Stimulated activated CD4-positive, alpha-beta T cell treated with anti-CD3 and anti-CD28 coated beads, Interleukin-2, amount 100 ng/mL, for 24 hours (primary cell): ENCODE results near the gene NCK1.
"Not testable (repeated sequence)": the region's sequence is repeated elsewhere in the genome, so short reads cannot be mapped to it uniquely, and the experiment has no call there.

Experiments
- DNase-seq, 2 donors: peaks; one replicate each; pipeline ENCODE4 v3.0.0-alpha.2; 2020

Gene NCK1

GRCh38 chr3:136949708-136950107 lies 87.7 kb downstream of the NCK1 start:
- DNase-seq: no peak

DNA sequence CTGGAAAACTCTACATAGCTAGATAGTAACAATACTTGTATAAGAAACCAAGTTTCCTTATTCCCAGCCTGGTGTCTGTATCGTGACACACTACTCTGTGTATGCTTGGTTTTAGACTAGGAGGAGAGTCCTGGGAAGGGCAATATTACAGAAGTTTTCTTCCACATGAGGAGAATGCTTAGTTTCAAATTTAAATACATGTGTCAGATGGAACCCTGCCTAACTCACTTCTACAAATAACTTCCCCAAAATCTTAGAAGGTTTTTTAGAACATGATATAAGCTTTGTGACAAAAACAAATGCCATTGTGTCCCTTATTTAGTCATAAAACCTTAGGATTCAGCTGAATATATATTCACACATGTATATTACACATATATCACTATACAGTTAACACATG lies 88.6 kb downstream of the NCK1 start:
- DNase-seq: no peak

DNA sequence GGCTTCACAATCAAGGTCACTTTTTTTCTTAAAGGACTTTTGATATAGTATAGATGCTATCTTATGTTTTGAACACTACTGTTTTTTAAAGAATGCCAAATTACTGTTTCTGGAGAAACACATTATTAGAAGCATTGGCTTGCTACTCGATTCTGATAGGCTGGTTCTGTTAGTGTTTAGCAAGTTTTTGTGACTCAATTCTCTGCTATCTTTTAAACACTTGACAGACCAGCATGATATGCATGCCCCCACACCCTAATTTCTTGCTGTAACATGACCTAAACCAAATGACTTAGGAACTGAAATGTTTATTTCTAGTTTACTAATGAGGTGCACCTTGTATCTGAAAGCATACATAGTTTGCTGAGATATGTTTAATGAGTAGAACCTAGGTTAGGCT lies 90.3 kb downstream of the NCK1 start:
- no peak for DNase-seq

DNA sequence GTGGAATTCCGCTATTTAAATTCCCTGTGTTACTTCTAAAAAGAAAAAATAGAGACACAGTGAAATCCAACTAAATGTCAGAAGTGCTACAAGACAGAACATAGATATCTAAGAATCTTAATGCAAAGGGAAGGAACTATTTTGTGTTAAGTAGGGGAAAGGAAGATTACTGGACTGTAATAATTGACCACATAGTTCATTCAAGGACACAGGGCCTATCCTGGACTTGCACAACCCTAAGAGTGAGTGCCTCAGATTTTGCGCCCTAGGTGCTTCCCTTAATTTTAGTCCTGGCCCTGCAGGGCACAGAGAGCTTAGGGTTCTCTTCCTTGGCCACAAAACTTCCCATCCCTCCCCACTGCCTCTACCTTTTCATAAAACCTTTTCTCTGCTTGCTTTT lies 92.2 kb downstream of the NCK1 start:
- no peak for DNase-seq

DNA sequence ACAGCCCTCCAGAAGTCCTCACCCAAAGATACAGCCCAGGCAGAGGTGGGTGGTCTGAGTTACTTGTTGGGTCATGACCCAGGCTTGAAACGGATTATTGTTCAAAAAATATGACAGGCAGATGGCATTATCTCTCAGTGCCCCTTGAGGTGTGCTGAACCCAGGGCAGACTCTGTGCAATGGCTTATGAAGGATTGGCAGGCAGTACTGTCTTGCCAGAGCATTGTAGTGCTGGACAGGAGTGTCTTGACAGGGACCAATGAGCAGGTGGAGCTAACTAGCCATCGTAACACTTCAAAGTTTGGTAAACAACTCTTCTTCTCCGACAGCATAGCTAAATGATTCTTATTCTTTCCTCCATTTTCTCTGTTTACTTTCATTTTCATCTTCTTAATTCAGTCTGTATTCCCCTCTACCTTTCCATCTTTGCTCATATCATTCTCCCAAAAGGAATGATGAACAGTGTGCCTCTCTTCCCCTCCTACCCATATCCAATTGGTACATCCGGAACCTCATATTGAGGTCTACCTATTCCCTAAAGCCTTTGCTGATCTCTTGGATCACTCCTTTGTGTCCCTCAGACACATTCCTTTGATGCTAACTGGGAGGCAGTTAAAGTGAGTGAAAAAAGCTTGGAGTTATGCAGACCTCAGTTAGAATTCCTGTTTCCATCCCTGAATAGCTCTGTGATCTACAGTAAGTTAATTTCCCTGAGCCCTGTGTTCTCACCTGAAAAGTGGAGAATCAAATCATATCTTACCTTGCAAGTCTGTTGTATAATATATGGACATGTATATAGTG lies 93.2 kb downstream of the NCK1 start:
- no peak for DNase-seq

- no peak for DNase-seq
These were observed 93.8 kb downstream of the NCK1 start for GRCh38 chr3:136955813-136956212.

DNA sequence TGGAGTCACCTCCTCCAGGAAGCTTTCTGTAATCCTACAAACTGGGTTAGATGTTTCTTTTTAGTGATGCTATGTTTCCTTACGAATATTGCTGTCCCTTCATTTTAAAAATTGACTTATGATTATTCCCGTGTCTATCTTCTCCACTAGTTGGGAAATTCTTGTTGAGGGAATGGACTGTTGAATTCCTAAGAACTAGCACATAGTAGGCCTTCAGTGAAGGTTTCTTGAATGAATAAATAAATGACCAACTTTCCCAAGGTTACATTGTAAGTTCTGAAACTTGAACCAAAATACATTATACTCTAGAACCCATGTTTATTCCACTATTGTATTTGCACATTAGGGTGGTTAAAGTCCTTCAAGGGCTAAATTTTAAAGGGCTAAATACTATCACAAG lies 95.0 kb downstream of the NCK1 start:
- no peak for DNase-seq

- no peak for DNase-seq
These were observed 95.8 kb downstream of the NCK1 start, which contains the start of gene IL20RB for GRCh38 chr3:136957751-136958288. Gene IL20RB, plus strand, starts transcription at chr3:136957983. Its CDS starts 131 bp downstream, at chr3:136958114.

GRCh38 chr3:136958939-136959338 lies 96.9 kb downstream of the NCK1 start:
- DNase-seq: no peak

DNA sequence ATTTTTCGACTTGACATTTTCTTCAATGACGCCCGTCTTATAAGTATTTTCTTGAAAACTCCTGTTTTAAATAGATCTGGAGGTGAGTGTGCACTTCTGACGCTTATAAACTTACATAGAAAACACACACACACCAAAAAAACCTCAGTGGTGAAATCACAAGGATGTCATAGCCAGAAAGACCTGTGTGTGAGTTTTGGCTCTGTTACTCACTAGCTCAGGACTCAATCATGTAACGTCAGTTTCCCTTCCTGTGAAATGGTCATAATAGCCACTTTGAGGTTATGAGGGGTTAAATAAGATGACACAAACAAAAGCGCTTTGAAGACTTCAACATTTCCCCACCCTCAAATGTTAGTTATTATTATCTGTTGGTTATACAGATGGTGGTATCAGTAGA lies 97.6 kb downstream of the NCK1 start:
- no peak for DNase-seq

DNA sequence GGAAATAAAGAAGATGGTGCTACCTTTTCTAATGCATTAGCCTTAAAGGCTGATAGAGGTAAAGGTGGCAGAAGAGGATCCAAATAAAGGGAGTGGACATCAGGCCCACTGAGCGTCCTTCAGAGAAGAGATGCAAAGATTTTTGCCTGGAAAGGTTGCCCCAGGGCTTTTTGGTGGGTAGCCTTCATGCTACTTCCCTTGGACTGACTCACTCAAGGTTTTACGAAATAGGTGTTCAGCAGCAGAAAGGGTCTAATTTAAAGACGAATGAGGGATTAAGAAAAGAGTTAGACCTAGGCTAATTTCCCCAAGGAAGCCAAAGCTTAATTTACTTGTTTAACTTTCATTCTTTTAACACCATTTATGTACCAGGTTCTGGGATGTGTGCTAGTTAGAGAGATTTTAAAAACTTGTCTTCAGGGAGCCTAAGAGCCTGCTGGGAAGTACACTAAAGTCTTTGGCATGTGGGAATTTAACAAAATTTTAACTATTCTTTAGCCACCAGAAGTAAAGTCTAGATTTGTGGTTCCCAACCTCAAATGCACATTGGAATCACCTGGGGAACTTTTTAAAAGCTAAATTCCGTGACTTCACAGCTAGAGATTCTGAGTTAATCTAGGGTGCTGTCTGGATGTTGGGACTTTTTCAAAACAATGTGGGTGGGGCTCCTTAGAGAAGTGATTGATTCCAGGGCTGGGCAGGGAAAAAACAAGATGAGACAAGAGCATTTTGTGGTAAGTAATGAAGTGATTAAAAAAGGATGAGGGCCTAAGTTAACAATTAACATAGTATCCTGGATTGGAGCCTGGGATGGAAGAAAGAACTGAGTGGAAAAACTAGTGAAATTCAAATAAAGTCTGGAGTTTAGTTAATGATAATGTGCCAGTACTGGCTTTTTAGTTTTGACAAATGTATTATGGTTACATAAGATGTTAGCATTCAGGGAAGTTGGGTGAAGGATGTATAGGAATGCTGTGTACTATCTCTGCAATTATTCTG lies 99.1 kb downstream of the NCK1 start:
- no peak for DNase-seq

DNA sequence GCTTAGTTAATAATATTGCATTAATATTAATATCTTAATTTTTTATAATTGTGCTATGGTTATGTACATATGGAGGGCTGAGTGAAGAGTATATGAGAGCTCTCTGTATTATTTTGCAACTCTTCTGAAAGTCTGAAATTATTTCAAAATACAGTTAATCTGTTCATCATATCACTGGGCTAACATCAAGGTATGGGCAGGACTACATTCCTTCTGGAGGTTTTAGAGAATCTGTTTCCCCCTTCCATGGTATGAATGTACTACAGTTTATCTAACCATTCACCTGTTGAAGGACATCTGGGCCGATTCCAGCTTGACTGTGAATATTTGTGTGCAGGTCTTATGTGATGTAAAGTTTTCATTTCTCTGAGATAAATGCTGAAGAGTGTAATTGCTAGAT lies 100.9 kb downstream of the NCK1 start:
- no peak for DNase-seq

GRCh38 chr3:136969539-136969938 lies 107.5 kb downstream of the NCK1 start:
- not testable (repeated sequence) for DNase-seq

DNA sequence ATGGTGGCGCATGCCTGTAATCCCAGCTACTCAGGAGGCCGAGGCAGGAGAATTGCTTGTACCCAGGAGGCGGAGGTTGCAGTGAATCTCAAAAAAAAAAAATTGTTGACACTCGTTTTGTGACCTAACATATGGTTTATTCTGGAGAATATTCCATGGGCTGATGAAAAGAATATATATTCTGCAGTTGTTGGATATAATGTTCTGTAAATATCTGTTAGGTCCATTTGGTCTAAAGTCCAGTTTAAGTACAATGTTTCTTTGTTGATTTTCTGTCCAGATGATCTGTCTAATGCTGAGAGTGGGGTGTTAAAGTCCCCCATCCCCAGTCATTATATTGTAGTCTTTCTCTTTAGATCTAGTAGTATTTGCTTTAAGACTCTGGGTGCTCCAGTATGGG lies 111.3 kb downstream of the NCK1 start:
- DNase-seq: no peak

GRCh38 chr3:136974670-136975069 lies 112.7 kb downstream of the NCK1 start:
- DNase-seq: no peak

- DNase-seq: no peak
These were observed 117.2 kb downstream of the NCK1 start for GRCh38 chr3:136979204-136979603.

DNA sequence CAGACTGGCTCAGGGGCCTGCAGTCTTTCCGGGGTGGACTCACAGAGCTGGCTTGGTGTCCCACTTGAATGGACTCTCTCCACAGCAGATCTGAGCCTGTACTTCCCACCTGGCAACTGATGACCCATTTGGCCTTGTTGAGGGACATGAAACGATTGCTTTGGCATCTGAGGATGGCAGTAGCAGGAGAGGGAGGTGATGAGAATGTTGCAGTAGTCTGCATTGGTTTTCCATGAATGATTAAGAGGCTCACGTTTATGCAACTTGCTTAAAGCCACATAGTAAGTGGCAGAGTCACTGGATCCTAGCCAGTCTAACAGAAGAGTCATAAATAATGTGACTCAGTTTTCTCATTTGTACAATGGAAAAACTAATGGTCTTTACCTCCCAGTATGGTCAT lies 117.7 kb downstream of the NCK1 start:
- DNase-seq: no peak

- DNase-seq: no peak
These were observed 120.0 kb downstream of the NCK1 start for GRCh38 chr3:136982033-136982432.

DNA sequence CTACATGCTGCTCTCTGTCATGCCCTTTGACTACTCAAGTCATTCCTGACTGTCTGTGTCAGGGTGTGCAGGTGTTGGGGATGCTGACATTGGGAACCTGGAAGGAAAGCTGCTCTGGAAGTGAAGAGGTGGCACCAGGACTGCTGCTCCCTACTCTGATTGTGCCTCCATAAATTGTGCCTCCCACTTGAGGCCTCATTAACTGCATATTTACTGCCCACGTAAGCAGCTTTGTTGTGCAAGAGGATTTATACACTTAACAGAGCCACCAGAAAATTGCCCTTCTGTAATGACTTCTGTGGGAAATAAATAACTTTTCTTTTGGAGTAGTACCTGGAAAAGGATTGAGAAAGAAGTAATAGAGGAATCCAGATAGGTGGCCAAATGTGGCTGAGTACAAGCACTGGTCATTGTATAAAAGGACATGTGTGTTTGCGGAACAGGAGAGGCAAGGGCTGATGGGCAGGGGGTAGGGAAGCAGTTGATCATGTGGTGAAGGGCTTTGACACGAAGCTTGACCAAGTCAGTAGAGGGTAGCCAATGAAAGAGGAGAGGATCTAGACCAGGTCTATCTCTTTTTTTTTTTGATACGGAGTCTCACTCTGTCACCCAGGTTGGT lies 120.6 kb downstream of the NCK1 start:
- DNase-seq: no peak

- no peak for DNase-seq
These were observed 122.8 kb downstream of the NCK1 start for GRCh38 chr3:136984837-136985236.

GRCh38 chr3:136987398-136987980 lies 125.5 kb downstream of the NCK1 start:
- not testable (repeated sequence) for DNase-seq

DNA sequence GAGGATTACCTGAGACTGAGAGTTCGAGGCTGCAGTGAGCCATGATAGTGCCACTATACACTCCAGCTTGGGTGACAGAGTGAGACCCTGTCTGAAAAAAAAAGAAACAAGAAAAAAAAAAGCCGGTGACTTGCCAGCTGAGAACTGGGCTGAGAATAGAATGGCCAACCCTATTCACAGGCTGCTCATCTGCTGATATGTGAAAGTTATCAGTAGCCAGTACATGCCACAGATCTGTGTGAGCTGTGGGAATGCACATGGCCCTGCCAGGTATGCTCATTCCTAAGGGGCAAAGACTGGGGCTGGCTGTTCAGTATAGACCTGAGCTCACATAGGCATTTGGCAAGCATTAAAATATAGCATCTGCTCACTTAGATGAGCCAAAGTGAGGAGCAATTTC lies 126.6 kb downstream of the NCK1 start:
- DNase-seq: no peak
